Peyer's patch (tissue), 4 donors: ENCODE results near the gene SERPINB13. TPM values are rescaled to one million over a fixed set of nuclear protein-coding genes. Genes with fewer than 3 reads are reported as not detected.

Experiments
- DNase-seq, 3 donors: peaks; one replicate each; pipeline ENCODE4 v3.0.0-alpha.2; 2017 to 2019
- H3K27ac ChIP-seq, 4 donors: fragments of 200-600 bp; sonication (generic); one replicate each; pipeline ENCODE4 v1.5.1; 2016 to 2019
- H3K27me3 ChIP-seq, 2 donors: fragments of 200-600 bp; sonication (generic); one replicate each; pipeline ENCODE4 v1.5.1; 2019
- H3K36me3 ChIP-seq, 3 donors: fragments of 200-600 bp; sonication (generic); one replicate each; pipeline ENCODE4 v1.5.1; 2016 to 2019
- H3K4me1 ChIP-seq, 4 donors: fragments of 200-600 bp; sonication (generic); one replicate each; pipeline ENCODE4 v1.5.1; 2016 to 2019
- H3K4me3 ChIP-seq, 4 donors: fragments of 200-600 bp; sonication (generic); 1 replicate in 3 of 4; 2 replicates in 1 of 4; pipeline ENCODE4 v1.5.1; 2016 to 2019; ENCODE audit warnings: mild to moderate bottlenecking in 1 of 4
- H3K9me3 ChIP-seq, 4 donors: fragments of 200-600 bp; sonication (generic); one replicate each; pipeline ENCODE4 v1.5.1; 2016 to 2019; ENCODE audit warnings: mild to moderate bottlenecking in 1 of 4
- CTCF ChIP-seq, 6 experiments: fragments of 450-650 bp in 4 of 6; fragments of 200-600 bp in 2 of 6; sonication (generic) in 1 of 6; IDR thresholded peaks; one replicate each; pipeline ENCODE4 v1.5.1; 2017 to 2019; ENCODE audit warnings: antibody characterized with exemption in 6 of 6, mild to moderate bottlenecking in 3 of 6, moderate library complexity in 1 of 6
- POLR2A ChIP-seq, 2 donors: fragments of 450-650 bp; IDR thresholded peaks; one replicate each; pipeline ENCODE4 v1.5.1; 2017; ENCODE audit warnings: antibody characterized with exemption in 2 of 2, mild to moderate bottlenecking in 2 of 2, moderate library complexity in 2 of 2
- total RNA-seq, 4 donors: library from RNA; depleted of rRNA; stranded (reverse); fragments of >200 nt; gene quantifications; one replicate each; pipeline ENCODE4 v1.1.0, GENCODE V29; 2016

SERPINB13 gene
- not detected for total RNA-seq

GRCh38 chr18:63586966-63587365, at the start of gene SERPINB13:
TSS of gene SERPINB13 (plus strand) at chr18:63587343. CDS start at chr18:63588668, 1,325 bp downstream.
- DNase-seq, result no peak
- Histone ChIP-seq H3K27ac (no peak within 1 kb of the TSS), H3K9me3 (no peaks in the 10 kb centered on the region), H3K27me3 (no peaks in the 10 kb centered on the region), H3K4me3 (no peak within 1 kb of the TSS), H3K4me1 (no peaks in the 10 kb centered on the region), H3K36me3 (no peaks in the 10 kb centered on the region)
- no peak for TF ChIP-seq CTCF (IDR thresholded peaks at IDR 0.05)
- TF ChIP-seq POLR2A (IDR thresholded peaks at IDR 0.05), result no peak

GRCh38 chr18:63539904-63540510, 47.1 kb upstream of the SERPINB13 start:
- no peak for TF ChIP-seq CTCF (IDR thresholded peaks at IDR 0.05)
- no peak for TF ChIP-seq POLR2A (IDR thresholded peaks at IDR 0.05)
- H3K4me3 ChIP-seq, result no peak overlapping the region
- no peaks in the 10 kb centered on the region for H3K4me1 ChIP-seq
- no peak overlapping the region for H3K27ac ChIP-seq
- no peaks in the 10 kb centered on the region for H3K9me3 ChIP-seq
- DNase-seq, result no peak
- H3K36me3 ChIP-seq, result no peaks in the 10 kb centered on the region
- H3K27me3 ChIP-seq, result no peaks in the 10 kb centered on the region

- Histone ChIP-seq H3K27me3 (no peaks in the 10 kb centered on the region), H3K36me3 (no peaks in the 10 kb centered on the region), H3K9me3 (no peaks in the 10 kb centered on the region), H3K4me1 (no peaks in the 10 kb centered on the region), H3K4me3 (no peak within 1 kb of the TSS), H3K27ac (no peak within 1 kb of the TSS)
- no peak for DNase-seq
- no peak for TF ChIP-seq CTCF (IDR thresholded peaks at IDR 0.05)
- no peak for TF ChIP-seq POLR2A (IDR thresholded peaks at IDR 0.05)
Measured at GRCh38 chr18:63542069-63542468, 45.1 kb upstream of the SERPINB13 start, which contains the start of gene SERPINB12. TSS of gene SERPINB12 (plus strand) at chr18:63542369. CDS start at chr18:63556160, 13,791 bp downstream.

GRCh38 chr18:63544017-63544416, 43.1 kb upstream of the SERPINB13 start:
- no peak overlapping the region for H3K27ac ChIP-seq
- H3K36me3 ChIP-seq, result no peaks in the 10 kb centered on the region
- no peaks in the 10 kb centered on the region for H3K9me3 ChIP-seq
- DNase-seq, result no peak
- no peak for TF ChIP-seq CTCF (IDR thresholded peaks at IDR 0.05)
- TF ChIP-seq POLR2A (IDR thresholded peaks at IDR 0.05), result no peak
- no peak overlapping the region for H3K4me3 ChIP-seq
- no peaks in the 10 kb centered on the region for H3K27me3 ChIP-seq
- no peaks in the 10 kb centered on the region for H3K4me1 ChIP-seq

- H3K36me3 ChIP-seq, result no peaks in the 10 kb centered on the region
- H3K27me3 ChIP-seq, result no peaks in the 10 kb centered on the region
Measured at GRCh38 chr18:63545000-63545399, 42.1 kb upstream of the SERPINB13 start.

More at GRCh38 chr18:63545000-63545399, 42.1 kb upstream of the SERPINB13 start:
- DNase-seq, result no peak
- no peaks in the 10 kb centered on the region for H3K4me1 ChIP-seq
- no peak overlapping the region for H3K27ac ChIP-seq
- TF ChIP-seq POLR2A (IDR thresholded peaks at IDR 0.05), result no peak
- no peak for TF ChIP-seq CTCF (IDR thresholded peaks at IDR 0.05)
- no peak overlapping the region for H3K4me3 ChIP-seq
- H3K9me3 ChIP-seq, result no peaks in the 10 kb centered on the region
